Right ventricle myocardium inferior (tissue), 1 donor: ENCODE data around the gene CR2. TPM values are rescaled to one million over a fixed set of nuclear protein-coding genes. Genes with fewer than 3 reads are reported as not detected.
"Not testable (repeated sequence)": the region's sequence is repeated elsewhere in the genome, so short reads cannot be mapped to it uniquely, and the experiment has no call there.

Experiments used
- ATAC-seq: fragments of 200-7000 bp; cut with Tn5 transposase; one replicate; pipeline ENCODE4 v1.9.1; 2020; ENCODE audit warnings: mild to moderate bottlenecking, moderate library complexity
- DNase-seq: peaks from one replicate; pipeline ENCODE4 v3.0.0; 2021; ENCODE audit errors: missing footprints
- intact Hi-C: fragments of 100-400 bp; cut with DNase I; formaldehyde crosslinking; loops from one replicate; pipeline ENCODE4 v1.11.0; 2022
- total RNA-seq: library from RNA; stranded (reverse); fragmentation: NEBNext Ultra II Directional; extraction: Animal tissue kit (Norgen Biotek cat#: 25700); gene quantifications from one replicate; pipeline ENCODE4 v1.2.1, GENCODE V29; 2021
- donor health status: DM: no; HTN: yes; CAD: no; lungs with severe emphysema.

The CR2 gene
- total RNA-seq, 1 donor from 2014 or later = not detected

- DNase-seq, intact Hi-C loops, ATAC-seq: not testable (repeated sequence)
Measured at GRCh38 chr1:207436746-207437145, 17.4 kb upstream of the CR2 start.

GRCh38 chr1:207440626-207441025 is 13.5 kb upstream of the CR2 start:
- intact Hi-C loops = no loop called here
- DNase-seq = no peak
- ATAC-seq = no peak

GRCh38 chr1:207444514-207445217 is 9.5 kb upstream of the CR2 start:
- intact Hi-C loops = no loop called here

GRCh38 chr1:207453710-207454045 is 450 bp upstream of the CR2 start:
- DNase-seq = no peak
- no peak for ATAC-seq
- intact Hi-C loops = no loop called here

More at GRCh38 chr1:207444514-207445217, 9.5 kb upstream of the CR2 start:
- DNase-seq (no peak), ATAC-seq (no peak)

- intact Hi-C loops = no loop called here
- no peak for ATAC-seq
- DNase-seq = no peak
Measured at GRCh38 chr1:207455183-207455754, 1.1 kb downstream of the CR2 start.

GRCh38 chr1:207458414-207458813 is 4.3 kb downstream of the CR2 start:
- intact Hi-C loops = no loop called here
- ATAC-seq (no peak), DNase-seq (no peak)

- intact Hi-C loops = no loop called here
- ATAC-seq (no peak), DNase-seq (no peak)
Measured at GRCh38 chr1:207459008-207459407, 4.9 kb downstream of the CR2 start.

GRCh38 chr1:207461649-207462048 is 7.5 kb downstream of the CR2 start:
- DNase-seq = no peak
- intact Hi-C loops = no loop called here
- no peak for ATAC-seq

- no peak for DNase-seq
- intact Hi-C loops = no loop called here
- no peak for ATAC-seq
Measured at GRCh38 chr1:207462535-207462934, 8.4 kb downstream of the CR2 start.

- intact Hi-C loops = no loop called here
- DNase-seq (no peak), ATAC-seq (no peak)
Measured at GRCh38 chr1:207463021-207463420, 8.9 kb downstream of the CR2 start.

GRCh38 chr1:207463571-207463970 is 9.4 kb downstream of the CR2 start:
- intact Hi-C loops = no loop called here
- ATAC-seq (no peak), DNase-seq (no peak)

- intact Hi-C loops = no loop called here
- no peak for ATAC-seq
- no peak for DNase-seq
Measured at GRCh38 chr1:207470927-207471326, 16.8 kb downstream of the CR2 start.

- no peak for ATAC-seq
- intact Hi-C loops = no loop called here
- DNase-seq = no peak
Measured at GRCh38 chr1:207474210-207474609, 20.1 kb downstream of the CR2 start.

GRCh38 chr1:207486198-207486597 is 32.1 kb downstream of the CR2 start:
- ATAC-seq = no peak
- intact Hi-C loops = no loop called here
- DNase-seq = no peak

- intact Hi-C loops = no loop called here
- ATAC-seq (no peak), DNase-seq (no peak)
Measured at GRCh38 chr1:207487636-207488035, 33.5 kb downstream of the CR2 start.

- DNase-seq (no peak), ATAC-seq (no peak)
- intact Hi-C loops = no loop called here
Measured at GRCh38 chr1:207493212-207493611, 39.1 kb downstream of the CR2 start.

- DNase-seq (no peak), ATAC-seq (no peak)
- intact Hi-C loops = no loop called here
Measured at GRCh38 chr1:207494171-207494570, 40.0 kb downstream of the CR2 start.

GRCh38 chr1:207495281-207495680 is 41.2 kb downstream of the CR2 start:
- DNase-seq, ATAC-seq, intact Hi-C loops: not testable (repeated sequence)

GRCh38 chr1:207495801-207496792 is 42.0 kb downstream of the CR2 start, which contains the start of gene CR1:
CR1 (plus strand) TSS chr1:207496157; CDS start chr1:207496268, 111 bp downstream.
- intact Hi-C loops = no loop called here
- DNase-seq (peak; percentile 85), ATAC-seq (peak; percentile 67)

- DNase-seq = no peak
- intact Hi-C loops = no loop called here
- no peak for ATAC-seq
Measured at GRCh38 chr1:207497941-207498340, 43.8 kb downstream of the CR2 start.
